ACHN (cell line): ENCODE results near the gene GP1BA.

Source experiments
- DNase-seq: peaks from one replicate; pipeline ENCODE4 v3.0.0-alpha.2; 2015
- in situ Hi-C: cut with HindIII; loops from 2 replicates; pipeline ENCODE4 v1.10.0; 2017; ENCODE audit warnings: low sequenced_read_pairs, low pct_ligation_motif_present, low pct_unique_long_range_greater_than_20kb

Gene GP1BA

DNA sequence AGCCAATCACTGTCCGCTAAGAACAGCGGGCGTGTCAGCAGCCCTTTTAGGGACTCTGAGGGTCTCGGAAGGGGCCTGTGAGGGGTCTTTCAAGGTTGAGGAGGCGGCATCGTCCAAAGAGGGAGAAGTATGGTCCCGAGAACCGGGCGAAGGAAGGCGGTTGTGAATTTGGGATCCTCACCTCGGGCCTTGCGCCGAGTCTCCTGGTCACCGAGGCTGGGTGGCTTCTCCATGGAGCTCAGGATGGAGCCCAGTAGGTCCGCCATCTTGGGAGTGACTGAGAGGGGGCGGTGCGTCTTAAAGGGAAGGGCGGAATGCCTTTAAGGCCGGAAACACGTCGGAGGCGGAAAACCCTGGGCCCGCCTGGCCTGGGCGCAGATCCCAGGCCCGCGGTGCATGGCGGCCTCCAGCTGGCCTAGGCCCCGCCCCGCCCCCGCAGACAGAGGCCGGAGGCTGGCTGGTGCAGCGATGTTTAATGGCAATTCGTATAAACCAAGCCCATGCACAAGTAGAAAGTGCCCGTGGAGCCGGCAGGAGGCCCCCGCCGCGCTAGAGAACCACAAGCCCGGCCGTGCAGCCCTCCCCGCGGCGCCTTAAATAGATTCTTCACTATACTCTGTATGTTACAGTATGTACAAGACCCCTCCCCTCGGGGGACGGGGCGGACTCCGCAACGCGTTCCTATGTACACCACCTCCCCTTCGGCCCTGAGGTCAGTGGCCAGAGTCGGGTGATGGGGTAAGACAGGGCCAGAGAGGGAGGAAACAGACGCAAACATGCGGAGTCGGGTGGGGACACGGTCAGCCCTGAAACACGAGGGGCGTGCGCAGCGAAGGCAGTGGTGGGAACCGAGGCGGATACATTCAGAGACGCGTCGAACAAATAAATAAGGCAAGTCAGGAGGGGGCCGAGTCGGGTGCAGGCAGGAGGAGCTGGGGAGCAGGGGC lies 35.7 kb downstream of the GP1BA start, which contains the start of gene SPAG7:
TSS of gene SPAG7 (minus strand) at position 279 of the 947 bp plus-strand sequence. CDS start at position 266, 13 bp downstream.
- in situ Hi-C loops, result no loop called here

DNA sequence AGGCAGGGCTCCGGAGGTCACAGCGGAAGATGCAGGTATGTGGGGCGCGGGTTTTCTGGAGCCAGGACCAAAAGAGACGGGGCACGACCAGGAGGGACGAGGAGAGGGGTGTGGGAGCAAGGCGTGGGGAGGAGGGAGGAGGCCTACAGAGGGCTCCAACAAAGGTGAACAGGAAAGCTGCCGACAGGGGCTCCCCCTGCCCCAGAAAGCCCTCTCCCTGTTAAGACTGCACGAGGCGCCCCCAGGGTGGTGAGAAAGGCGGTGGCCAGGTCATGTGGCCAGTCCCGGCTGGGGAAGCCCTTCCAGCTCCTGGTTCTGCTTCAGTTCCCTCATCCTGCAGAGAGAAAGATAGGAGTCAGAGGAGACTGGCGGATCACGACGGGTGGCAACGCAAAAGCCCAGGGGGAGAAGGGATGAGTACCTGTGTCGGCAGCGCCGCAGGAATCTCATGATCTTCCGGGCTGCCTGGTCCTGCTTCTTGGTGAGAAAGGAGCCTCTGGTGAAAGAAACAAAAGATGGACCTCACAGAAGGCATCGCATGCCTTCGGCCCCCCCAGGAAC lies 36.5 kb downstream of the GP1BA start:
- in situ Hi-C loops, result no loop called here
- peak; percentile 83 for DNase-seq

More for the DNA sequence above, 35.7 kb downstream of the GP1BA start, which contains the start of gene SPAG7:
- peak; percentile 95 for DNase-seq

DNA sequence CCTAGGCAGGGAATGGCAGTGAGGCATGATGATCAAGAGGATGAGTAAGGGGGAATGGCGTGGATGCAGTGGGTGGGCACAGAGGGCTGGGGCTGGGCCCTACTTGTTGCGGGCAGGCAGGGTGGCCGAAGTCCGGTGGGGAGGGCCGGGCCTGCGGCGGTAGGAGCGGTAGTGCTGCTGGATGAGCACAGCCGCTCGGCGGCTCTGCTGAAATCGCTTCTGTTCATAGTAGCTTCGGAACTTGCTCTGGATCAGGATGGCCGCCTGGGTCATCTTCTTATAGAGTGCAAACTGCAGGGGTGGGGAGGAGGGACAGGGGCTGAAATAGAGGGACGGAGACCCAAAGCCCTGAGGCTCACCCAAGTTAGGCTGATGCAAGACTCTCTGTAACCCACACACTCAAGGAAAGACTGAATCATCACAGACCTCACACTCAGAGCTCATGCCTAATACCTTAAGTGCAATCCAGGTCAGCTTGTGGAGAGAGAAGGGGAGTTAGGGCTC lies 37.0 kb downstream of the GP1BA start:
- in situ Hi-C loops, result no loop called here
- peak; percentile 94 for DNase-seq

DNA sequence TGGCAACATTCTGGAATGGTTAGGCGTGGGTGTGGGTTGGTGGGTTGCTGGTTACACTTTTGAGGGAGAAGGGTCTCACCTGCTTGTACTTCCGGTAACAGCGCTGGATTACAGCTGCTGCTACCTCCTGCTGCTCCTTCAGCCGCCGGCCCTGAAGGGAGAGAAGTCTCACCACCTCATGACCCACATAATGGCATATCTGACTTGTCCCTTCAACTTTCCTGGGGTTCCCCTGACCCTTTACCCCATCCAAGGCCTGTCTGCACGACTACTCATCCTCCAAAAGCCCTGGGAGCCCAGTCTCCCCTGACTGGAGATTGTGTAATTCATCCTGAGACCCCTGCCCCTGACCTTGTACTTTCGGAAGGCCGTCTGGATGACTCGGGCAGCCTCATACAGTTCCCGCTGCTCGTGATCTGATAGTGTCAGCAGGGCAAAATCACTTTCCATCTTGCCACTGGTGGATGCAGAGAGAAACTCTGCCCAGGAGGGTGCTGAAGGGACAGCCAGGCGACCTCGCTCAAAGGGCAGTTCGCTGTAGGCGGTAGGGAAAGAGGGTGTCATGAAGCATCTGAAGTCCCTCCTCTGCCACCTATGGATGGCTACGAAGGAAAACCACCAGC lies 37.6 kb downstream of the GP1BA start:
- peak; percentile 54 for DNase-seq
- in situ Hi-C loops, result no loop called here

DNA sequence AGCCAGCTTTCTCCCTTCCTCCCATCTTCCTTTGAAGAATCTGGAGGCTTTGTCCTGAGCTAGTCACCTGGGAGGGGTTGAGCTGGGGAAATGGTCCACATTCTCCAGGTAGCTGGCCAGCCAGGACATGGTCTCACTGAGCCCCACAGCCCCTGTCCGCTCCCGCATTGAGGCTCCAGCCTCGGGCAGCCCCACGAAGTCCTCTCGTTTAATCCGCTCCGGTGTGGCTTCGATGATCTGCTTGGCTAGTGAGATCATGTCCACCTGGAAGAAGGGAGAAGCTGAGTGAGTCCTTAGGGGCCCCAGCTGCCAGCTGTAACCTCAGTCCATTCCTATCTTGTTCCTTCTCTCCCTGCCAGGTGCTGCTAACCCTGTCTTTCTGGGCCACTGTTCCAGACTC lies 38.2 kb downstream of the GP1BA start:
- DNase-seq, result no peak
- in situ Hi-C loops, result no loop called here

DNA sequence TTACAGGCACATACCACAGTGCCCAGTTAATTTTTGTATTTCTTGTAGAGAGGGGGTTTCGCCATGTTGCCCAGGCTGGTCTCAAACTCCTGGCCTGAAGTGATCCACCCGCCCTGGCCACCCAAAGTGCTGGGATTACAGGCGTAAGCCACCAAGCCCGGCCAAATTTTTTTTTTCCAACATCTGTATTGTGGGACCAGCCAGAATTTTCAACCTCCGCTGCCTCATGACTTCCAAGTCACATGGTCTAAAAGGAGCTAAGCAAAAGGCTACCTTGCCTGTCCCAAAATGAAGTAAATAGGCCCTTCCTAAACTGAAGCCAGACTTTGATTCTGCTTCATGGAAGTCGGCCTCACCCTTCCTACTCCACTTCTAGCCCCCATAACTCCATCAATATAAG lies 39.7 kb downstream of the GP1BA start:
- in situ Hi-C loops, result no loop called here
- no peak for DNase-seq

DNA sequence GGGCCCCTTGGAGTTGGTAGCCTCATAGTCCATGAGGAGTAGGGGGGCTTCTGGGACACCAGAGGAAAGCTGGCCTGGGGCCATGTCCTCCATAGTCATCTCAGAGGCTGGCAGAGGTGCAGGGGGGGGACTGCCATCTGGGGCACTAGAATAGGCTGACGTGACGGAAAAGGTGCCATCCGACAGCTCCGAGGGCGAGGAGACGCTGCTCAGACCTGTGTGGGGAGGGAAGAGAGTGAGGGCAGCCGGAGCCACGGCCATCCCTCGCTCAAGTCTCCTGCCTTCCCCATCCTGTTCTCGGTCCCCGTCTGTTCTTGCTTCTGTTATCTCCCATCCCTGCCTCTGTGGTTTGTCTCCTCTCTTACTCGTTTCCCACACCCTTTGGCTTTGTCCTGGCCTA lies 40.2 kb downstream of the GP1BA start:
- in situ Hi-C loops, result no loop called here
- no peak for DNase-seq

DNA sequence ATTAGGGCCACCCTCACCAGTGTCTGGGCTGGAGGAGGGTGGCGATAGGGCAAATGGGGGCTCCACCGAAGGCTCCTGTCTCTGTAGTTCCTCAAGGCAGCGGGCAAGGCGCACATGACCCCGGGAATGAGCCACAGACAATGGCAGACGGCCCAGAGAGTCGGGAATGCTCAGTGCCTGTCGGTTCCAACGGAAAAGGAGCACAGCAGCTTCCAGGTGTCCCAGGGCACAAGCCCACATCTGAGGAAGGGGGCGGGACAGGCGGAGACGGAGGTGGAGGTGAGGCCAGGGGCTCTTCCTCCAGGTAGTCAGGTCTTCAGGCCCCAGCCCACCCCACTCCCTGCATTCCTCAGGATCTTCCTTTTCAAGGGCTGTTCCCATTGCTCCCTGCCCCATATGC lies 40.7 kb downstream of the GP1BA start:
- in situ Hi-C loops, result no loop called here
- no peak for DNase-seq

DNA sequence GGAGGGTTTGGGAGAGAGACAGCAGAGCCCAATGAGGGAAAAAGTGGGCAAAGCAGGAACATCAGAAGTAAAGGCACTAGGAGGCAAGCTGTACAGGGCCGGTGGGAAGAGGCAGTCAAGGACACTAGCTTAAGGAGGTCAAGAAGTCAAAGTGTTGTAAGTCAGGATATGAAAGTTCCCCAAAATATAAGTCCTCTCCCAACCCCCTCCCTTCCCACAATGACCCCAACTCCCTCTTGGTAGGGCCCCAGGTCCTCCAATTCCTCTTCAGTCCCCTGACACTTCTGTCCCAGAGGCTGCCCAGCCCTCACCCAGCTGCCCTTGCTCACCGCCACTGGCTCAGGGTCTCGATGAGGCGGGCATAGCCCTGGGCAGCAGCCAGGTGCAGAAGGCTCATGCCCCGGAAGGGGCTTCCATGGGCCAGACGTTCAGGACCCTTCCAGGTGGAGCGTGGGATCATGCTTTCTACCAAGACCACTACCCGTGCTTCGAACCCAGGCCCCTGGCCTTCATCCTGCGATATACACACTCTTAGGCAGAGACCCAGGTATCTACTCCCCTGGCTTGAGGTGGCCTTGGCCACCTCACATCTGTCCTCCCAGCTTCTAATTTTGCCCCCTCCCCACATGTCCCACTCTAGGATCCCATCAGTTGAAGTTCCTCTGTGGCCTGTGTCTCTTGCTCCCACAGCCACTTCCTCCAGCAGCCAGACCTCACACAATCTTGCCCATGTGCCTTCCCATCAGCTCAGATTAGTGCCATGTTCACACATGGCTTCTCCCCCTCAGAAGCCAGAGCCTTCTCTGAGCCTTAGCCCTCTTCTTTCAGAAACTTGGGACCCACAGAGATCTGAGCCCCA lies 41.4 kb downstream of the GP1BA start:
- in situ Hi-C loops, result no loop called here
- no peak for DNase-seq

DNA sequence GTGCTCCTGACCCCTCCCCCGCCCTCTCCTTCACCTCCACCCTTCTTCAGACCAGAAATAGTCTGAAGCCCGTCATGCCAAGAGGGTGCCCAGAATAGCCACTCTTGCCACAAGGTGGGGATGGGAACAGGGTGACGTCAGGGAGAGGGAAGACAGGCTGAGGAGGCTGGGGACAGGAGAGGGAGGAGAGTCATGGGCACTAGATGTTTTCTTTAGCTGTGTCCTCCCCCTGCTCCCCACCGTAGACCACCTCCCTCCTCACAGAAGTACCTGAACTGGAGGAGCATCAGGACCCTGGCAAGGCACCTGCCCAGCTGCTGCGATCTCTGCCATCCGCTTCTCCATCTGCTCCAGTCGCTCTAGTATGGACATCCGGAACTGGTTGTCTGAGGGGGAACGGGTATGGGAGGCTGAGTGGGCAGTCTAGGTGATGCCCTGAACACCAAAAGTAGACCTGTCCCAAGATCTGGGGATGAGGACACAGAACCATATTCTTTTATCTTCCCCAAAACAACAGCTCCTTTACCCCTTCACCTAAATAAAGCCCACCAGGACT lies 42.1 kb downstream of the GP1BA start:
- no peak for DNase-seq
- in situ Hi-C loops, result no loop called here

DNA sequence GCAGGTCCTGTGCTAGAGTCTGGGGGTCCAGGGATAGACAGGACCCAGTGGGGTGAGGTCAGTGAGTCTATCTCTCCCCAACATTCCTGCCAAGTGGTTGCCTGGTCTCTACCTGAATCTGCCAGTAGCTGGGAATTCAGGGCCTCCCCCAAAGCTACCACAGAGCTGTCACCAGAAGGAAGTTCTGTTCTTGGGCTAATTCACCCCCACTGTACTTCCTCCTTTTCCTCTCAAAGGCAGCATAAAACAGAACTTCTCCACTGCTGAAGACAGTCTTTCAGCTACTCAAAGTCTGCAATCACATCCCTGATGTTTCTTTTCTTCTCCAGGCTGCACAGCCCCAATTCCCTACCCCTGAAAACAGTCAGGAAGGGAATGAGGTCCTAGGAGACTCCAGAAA lies 46.6 kb downstream of the GP1BA start:
- no peak for DNase-seq
- in situ Hi-C loops, result no loop called here

DNA sequence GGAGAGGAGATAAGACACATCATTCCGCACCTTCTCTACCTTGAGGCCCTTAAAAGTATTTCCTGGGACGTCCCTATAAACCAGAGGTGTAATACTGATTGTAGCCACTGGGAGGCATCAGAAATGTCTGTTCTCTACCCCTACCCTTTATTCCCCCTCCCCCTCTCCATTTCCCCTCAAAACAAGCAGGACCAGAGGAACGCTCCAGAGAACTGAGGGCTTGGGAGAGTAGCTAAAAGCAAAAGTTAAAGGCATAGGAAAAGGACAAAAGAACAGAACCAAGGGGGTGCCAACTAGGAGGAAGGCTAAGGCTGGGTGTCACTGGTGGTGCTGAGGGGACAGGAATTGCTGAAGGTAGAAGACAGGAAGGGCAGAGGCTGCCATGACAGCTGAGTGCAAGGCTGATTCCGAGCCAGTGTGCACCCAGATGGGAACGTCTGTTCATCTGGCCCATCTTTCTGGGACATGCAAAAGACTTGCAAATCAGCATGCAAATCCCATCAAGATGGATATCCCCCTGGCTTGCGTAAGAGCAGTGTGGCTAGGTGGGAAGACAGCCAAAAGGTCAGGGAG lies 48.7 kb downstream of the GP1BA start:
- DNase-seq, result peak; percentile 60
- in situ Hi-C loops, result no loop called here

DNA sequence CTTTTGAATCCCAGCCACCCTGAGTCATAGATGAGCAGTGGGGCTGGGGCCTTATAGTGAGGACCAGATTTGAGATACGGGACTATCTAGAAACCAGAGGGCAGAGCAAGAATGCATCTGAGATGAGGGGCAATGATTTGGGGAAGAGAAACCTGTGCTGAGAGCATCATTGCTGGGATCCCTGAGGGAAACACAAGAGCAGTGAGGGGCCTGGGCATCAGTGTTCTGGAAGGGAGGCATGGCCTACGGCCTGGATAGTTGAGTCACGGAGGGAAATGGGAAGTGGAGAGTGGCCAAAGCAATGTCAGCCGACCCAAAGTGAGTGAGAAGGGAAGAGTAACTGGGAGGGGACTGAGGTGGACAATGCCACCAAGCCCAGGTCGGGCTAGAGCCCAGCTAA lies 50.2 kb downstream of the GP1BA start:
- no peak for DNase-seq
- in situ Hi-C loops, result no loop called here
